Heart left ventricle (tissue), 16 donors: ENCODE data around the gene ATP1B2. TPM values are rescaled to one million over a fixed set of nuclear protein-coding genes. Genes with fewer than 3 reads are reported as not detected.

ENCODE experiments used
- ATAC-seq, 4 donors: fragments of 200-7000 bp; cut with Tn5 transposase; one replicate each; pipeline ENCODE4 v1.9.1; 2020 to 2022; ENCODE audit warnings: moderate library complexity in 4 of 4, mild to moderate bottlenecking in 3 of 4, moderate number of reproducible peaks in 1 of 4
- DNase-seq, 5 donors: peaks; one replicate each; pipeline ENCODE4 v3.0.0-alpha.2; 2020
- H3K27ac ChIP-seq, 12 donors: fragments of 200-600 bp; sonication (generic) in 4 of 12; one replicate each; pipeline versions ENCODE4 v1.5.0 to v1.8.0; 2016 to 2022; ENCODE audit warnings: mild to moderate bottlenecking in 2 of 12
- H3K27me3 ChIP-seq, 9 donors: fragments of 200-600 bp; sonication (generic) in 2 of 9; one replicate each; pipeline versions ENCODE4 v1.5.1 to v1.8.0; 2016 to 2022; ENCODE audit warnings: mild to moderate bottlenecking in 3 of 9
- H3K36me3 ChIP-seq, 9 donors: fragments of 200-600 bp; sonication (generic) in 2 of 9; one replicate each; pipeline versions ENCODE4 v1.5.0 to v1.8.0; 2018 to 2022; ENCODE audit warnings: mild to moderate bottlenecking in 2 of 9
- H3K4me1 ChIP-seq, 12 donors: fragments of 200-600 bp; sonication (generic) in 4 of 12; one replicate each; pipeline versions ENCODE4 v1.5.0 to v1.8.0; 2016 to 2022; ENCODE audit warnings: mild to moderate bottlenecking in 3 of 12
- H3K4me3 ChIP-seq, 12 donors: fragments of 200-600 bp; sonication (generic) in 4 of 12; one replicate each; pipeline versions ENCODE4 v1.5.0 to v1.8.0; 2017 to 2022; ENCODE audit warnings: mild to moderate bottlenecking in 9 of 12, moderate library complexity in 4 of 12
- H3K9me3 ChIP-seq, 12 donors: fragments of 200-600 bp; sonication (generic) in 4 of 12; one replicate each; pipeline versions ENCODE4 v1.5.0 to v1.8.0; 2016 to 2022; ENCODE audit warnings: mild to moderate bottlenecking in 1 of 12
- CTCF ChIP-seq, 12 donors: fragments of 200-600 bp; sonication (generic) in 4 of 12; IDR thresholded peaks; one replicate each; pipeline versions ENCODE4 v1.5.0 to v1.8.0; 2018 to 2022; ENCODE audit warnings: antibody characterized with exemption in 12 of 12, mild to moderate bottlenecking in 5 of 12
- POLR2A ChIP-seq, 2 donors: fragments of 450-650 bp; IDR thresholded peaks; one replicate each; pipeline ENCODE4 v1.6.1; 2017; ENCODE audit warnings: antibody characterized with exemption in 2 of 2, mild to moderate bottlenecking in 2 of 2, moderate library complexity in 2 of 2
- WGBS, 4 donors: extraction: QIAGEN DNeasy Blood & Tissue Kit in 2 of 4; methylation state at CpG; one replicate each; pipeline versions ENCODE4 v1.1.5 to v1.1.7; 2013 to 2018; 5-methylcytosine and 5-hydroxymethylcytosine counted together
- intact Hi-C, 10 donors: fragments of 100-400 bp; cut with DNase I; formaldehyde crosslinking; loops; one replicate each; pipeline versions ENCODE4 v1.11.1 to v1.14.2; 2022
- polyA plus RNA-seq, 2 donors: library from polyadenylated mRNA; stranded (reverse); fragments of 200-250 nt; gene quantifications; one replicate each; pipeline ENCODE4 v1.2.3, GENCODE V29; 2013
- total RNA-seq, 9 donors: library from RNA; depleted of rRNA in 2 of 9; stranded (reverse); fragments of >200 nt in 2 of 9; fragmentation: NEBNext Ultra II Directional in 3 of 9; extraction: Animal tissue kit (Norgen Biotek cat#: 25700) in 3 of 9; gene quantifications; one replicate each; pipeline versions ENCODE4 v1.1.0 to v1.2.4, GENCODE V29; 2016 to 2023
- donor health status: ischemic (EF 13 %, LVEDD 7.1; RV severe dilation, severe dysfunction).
- donor health status: healthy with polysubstance abuse.
- donor health status: DM: no; HTN: yes; CAD: no.
- donor health status: DM: no; HTN: no; CAD: no.
- donor health status: ischemic (EF 25% LVEDD 6.9; RV normal size, moderate dysfunction).
- donor health status: ischemic (EF 25% LVEDD 5.7; RV mildly dilated, moderate dysfunction).
- donor health status: healthy.
- donor health status: DM: yes; HTN: yes; CAD: no.
- donor health status: ischemic (EF 35%, LVEDD 5.7; RV mildly dilated, moderate dysfunction).
- donor health status: nonischemic (EF 11% LVEDD 7.7; RV severe dilation, severe dysfunction).
- donor health status: DM: yes; HTN: yes; CAD: no.
- donor health status: PGD.
- donor health status: ischemic (EF 29% LVEDD 5.4; RV normal size, mild dysfunction).
- donor health status: nonischemic (EF 23%, LVEDD 6.1; RV moderate dilation, normal function).

The ATP1B2 gene
- total and polyA plus RNA-seq, 11 donors, result 0.60 to 6.6 (median 2.9) TPM

- peaks cover 5 to 29% (median 15%) of the 10 kb centered on the region in 12 donors for H3K4me1 ChIP-seq
- no peak overlapping the region for H3K4me3 ChIP-seq
- H3K36me3 ChIP-seq, result peaks cover 0 to 21% (median 13%) of the 10 kb centered on the region in 9 donors
- peaks cover 13 to 32% (median 25%) of the 10 kb centered on the region in 9 donors for H3K27me3 ChIP-seq
- no peak overlapping the region for H3K27ac ChIP-seq
- H3K9me3 ChIP-seq, result no peaks in the 10 kb centered on the region
- intact Hi-C loops, result no loop called here
- TF ChIP-seq CTCF (IDR thresholded peaks at IDR 0.05) (no peak), POLR2A (IDR thresholded peaks at IDR 0.05) (no peak)
- ATAC-seq (no peak), DNase-seq (no peak)
- 88 to 94% (median 92%) methylated on average over 7 to 14 of the region's 14 CpGs for WGBS, 4 donors
Measured at GRCh38 chr17:7701681-7702080, 51.0 kb downstream of the ATP1B2 start.

GRCh38 chr17:7702776-7703175 lies 52.0 kb downstream of the ATP1B2 start:
- WGBS, 4 donors, result 75 to 90% (median 84%) methylated on average over 6 to 13 of the region's 13 CpGs
- intact Hi-C loops, result no loop called here
- peaks cover 0 to 21% (median 13%) of the 10 kb centered on the region in 9 donors for H3K36me3 ChIP-seq
- TF ChIP-seq POLR2A (IDR thresholded peaks at IDR 0.05) (no peak), CTCF (IDR thresholded peaks at IDR 0.05) (no peak)
- H3K9me3 ChIP-seq, result no peaks in the 10 kb centered on the region
- no peak overlapping the region for H3K27ac ChIP-seq
- DNase-seq, result no peak
- peaks cover 13 to 40% (median 25%) of the 10 kb centered on the region in 9 donors for H3K27me3 ChIP-seq
- peaks cover 5 to 29% (median 15%) of the 10 kb centered on the region in 12 donors for H3K4me1 ChIP-seq
- ATAC-seq, result no peak
- no peak overlapping the region for H3K4me3 ChIP-seq

- Histone ChIP-seq H3K4me1 (peaks cover 5 to 29% (median 15%) of the 10 kb centered on the region in 12 donors), H3K27ac (no peak overlapping the region), H3K36me3 (peaks cover 0 to 21% (median 13%) of the 10 kb centered on the region in 9 donors), H3K9me3 (no peaks in the 10 kb centered on the region), H3K4me3 (peak overlapping the region in 3 of 12 donors; percentile 14 to 28 (median 15)), H3K27me3 (peaks cover 13 to 40% (median 25%) of the 10 kb centered on the region in 9 donors)
- 25 to 38% (median 29%) methylated on average over 21 to 24 of the region's 24 CpGs for WGBS, 4 donors
- ATAC-seq (peak in 3 of 4 donors; percentile 62 to 79 (median 79)), DNase-seq (peak in 3 of 5 donors; percentile 30 to 51 (median 34))
- no peak for TF ChIP-seq POLR2A (IDR thresholded peaks at IDR 0.05)
- no peak for TF ChIP-seq CTCF (IDR thresholded peaks at IDR 0.05)
- intact Hi-C loops, result no loop called here
Measured at GRCh38 chr17:7703584-7704479, 53.1 kb downstream of the ATP1B2 start.

- no peak within 1 kb of the TSS for H3K27ac ChIP-seq
- H3K9me3 ChIP-seq, result no peaks in the 10 kb centered on the region
- H3K4me1 ChIP-seq, result peaks cover 5 to 29% (median 15%) of the 10 kb centered on the region in 12 donors
- peak within 1 kb of the TSS; percentile 7 to 54 (median 46) for H3K4me3 ChIP-seq
- TF ChIP-seq POLR2A (IDR thresholded peaks at IDR 0.05) (no peak), CTCF (IDR thresholded peaks at IDR 0.05) (no peak)
- 1 to 4% (median 2%) methylated on average over 24 to 45 of the region's 45 CpGs for WGBS, 4 donors
- H3K36me3 ChIP-seq, result peaks cover 0 to 21% (median 13%) of the 10 kb centered on the region in 9 donors
- H3K27me3 ChIP-seq, result peaks cover 13 to 41% (median 25%) of the 10 kb centered on the region in 9 donors
- intact Hi-C loops, result no loop called here
- peak in 1 of 5 donors; percentile 10 for DNase-seq
- ATAC-seq, result peak in 1 of 4 donors; percentile 7
Measured at GRCh38 chr17:7704601-7705268, 54.0 kb downstream of the ATP1B2 start, which contains the start of gene EFNB3. Gene EFNB3 (plus strand): TSS chr17:7705202. CDS start chr17:7705599, 397 bp downstream.
